NCI-H128 (cell line): ENCODE results near the gene DOHH.

Experiments
- DNase-seq: peaks from one replicate; lab custom pipeline; 2025; ENCODE audit not compliant: unreplicated experiment; lab: John Stamatoyannopoulos, UW

The DOHH gene

GRCh38 chr19:3443840-3444694, 56.4 kb downstream of the DOHH start:
- DNase-seq: no peak

- no peak for DNase-seq
Measured at GRCh38 chr19:3442487-3443071, 57.9 kb downstream of the DOHH start.

DNA sequence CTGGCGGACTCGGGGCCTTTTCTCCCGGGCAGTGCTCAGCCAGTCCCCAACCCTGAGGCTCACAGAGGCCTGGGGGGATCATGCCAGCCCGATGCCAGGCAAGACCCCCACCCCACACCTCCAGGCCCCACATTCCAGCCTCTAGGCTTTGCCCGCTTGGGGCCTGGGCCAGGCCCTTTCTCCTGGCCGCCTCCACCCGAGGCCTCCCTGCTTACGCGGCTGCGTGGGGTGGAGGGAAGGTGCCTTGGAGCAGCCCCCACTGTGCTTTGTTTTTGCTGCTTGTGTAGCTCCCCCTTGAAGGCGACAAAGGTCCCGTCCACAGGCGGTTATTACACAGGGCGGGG, 58.5 kb downstream of the DOHH start:
- DNase-seq: no peak

- no peak for DNase-seq
Measured at GRCh38 chr19:3441089-3441985, 59.1 kb downstream of the DOHH start.
